B cell (primary cell): ENCODE measurements around the gene CHD6. TPM values are rescaled to one million over a fixed set of nuclear protein-coding genes. Genes with fewer than 3 reads are reported as not detected.

Experiments
- ATAC-seq: fragments of 200-7000 bp; cut with Tn5 transposase; one replicate; pipeline ENCODE4 v1.10.0; 2021; ENCODE audit warnings: low read depth, mild to moderate bottlenecking, moderate number of reproducible peaks, moderate library complexity
- CTCF ChIA-PET: fragments of 350-600 bp; sonication (Branson Sonifier 250); formaldehyde crosslinking; loops from one replicate; lab custom pipeline; 2021; ENCODE audit warnings: antibody characterized with exemption, inconsistent platforms; lab: Charles Lee
- POLR2A ChIA-PET: fragments of 350-600 bp; sonication (Branson Sonifier 250); formaldehyde crosslinking; loops from one replicate; lab custom pipeline; 2021; ENCODE audit warnings: antibody characterized with exemption; lab: Charles Lee
- DNase-seq: peaks from one replicate; pipeline ENCODE4 v3.0.0; 2013
- H2AFZ ChIP-seq: 2 replicates; pipeline ENCODE4 v1.6.1; 2012; ENCODE audit warnings: mild to moderate bottlenecking, low read depth, low read length; ENCODE audit not compliant: insufficient read depth, poor library complexity, severe bottlenecking
- H3K27ac ChIP-seq, 2 donors: 1 replicate in 1 of 2; 2 replicates in 1 of 2; pipeline ENCODE4 v1.5.1; 2012 to 2013; ENCODE audit warnings: low read length in 2 of 2, mild to moderate bottlenecking in 2 of 2, moderate library complexity in 1 of 2
- H3K27me3 ChIP-seq, 4 experiments: fragments of 200-600 bp in 1 of 4; sonication (generic) in 1 of 4; replicated peaks in 1 of 4; 1 replicate in 2 of 4; 2 replicates in 2 of 4; pipeline versions ENCODE4 v1.6.1 to v1.7.0; 2013 to 2016; ENCODE audit warnings: low read length in 3 of 4, mild to moderate bottlenecking in 2 of 4, mixed read lengths in 1 of 4, moderate library complexity in 1 of 4; ENCODE audit not compliant: insufficient read depth in 4 of 4, control insufficient read depth in 3 of 4; ENCODE audit errors: control extremely low read depth in 1 of 4
- H3K36me3 ChIP-seq, 2 experiments: replicated peaks in 1 of 2; 1 replicate in 1 of 2; 2 replicates in 1 of 2; pipeline versions ENCODE4 v1.6.1 to v1.7.1; 2013; ENCODE audit warnings: low read length in 1 of 2; ENCODE audit not compliant: insufficient read depth in 2 of 2, control insufficient read depth in 1 of 2; ENCODE audit errors: control extremely low read depth in 1 of 2, extremely low read depth in 1 of 2
- H3K4me1 ChIP-seq, 2 donors: fragments of 200-600 bp in 1 of 2; sonication (generic) in 1 of 2; 1 replicate in 1 of 2; 2 replicates in 1 of 2; pipeline versions ENCODE4 v1.5.1 to v1.6.1; 2013 to 2017; ENCODE audit warnings: low read length in 2 of 2; ENCODE audit not compliant: control insufficient read depth in 2 of 2, insufficient read depth in 2 of 2
- H3K4me2 ChIP-seq: replicated peaks from 2 replicates; pipeline ENCODE3; 2012; ENCODE audit warnings: mild to moderate bottlenecking, low read depth, low read length; ENCODE audit not compliant: poor library complexity, severe bottlenecking
- H3K4me3 ChIP-seq, 5 experiments: fragments of 200-600 bp in 1 of 5; sonication (generic) in 1 of 5; 1 replicate in 3 of 5; 2 replicates in 2 of 5; pipeline versions ENCODE4 v1.5.1 to v1.7.0; 2011 to 2016; ENCODE audit warnings: low read length in 4 of 5, mild to moderate bottlenecking in 4 of 5, low read depth in 2 of 5, control low read depth in 1 of 5, moderate library complexity in 1 of 5; ENCODE audit not compliant: insufficient read depth in 1 of 5; ENCODE audit errors: control extremely low read depth in 1 of 5, extremely low read depth in 1 of 5
- H3K79me2 ChIP-seq: fragments of 200-600 bp; sonication (generic); one replicate; pipeline ENCODE4 v1.6.0; 2016; ENCODE audit warnings: low read length; ENCODE audit not compliant: control insufficient read depth, insufficient read depth
- H3K9ac ChIP-seq: fragments of 200-600 bp; sonication (generic); 2 replicates; pipeline ENCODE4 v1.6.1; 2017; ENCODE audit warnings: mild to moderate bottlenecking, low read length, moderate library complexity
- H3K9me3 ChIP-seq, 3 donors: one replicate each; pipeline versions ENCODE4 v1.6.1 to v1.7.1; 2013; ENCODE audit warnings: low read length in 2 of 3; ENCODE audit not compliant: control insufficient read depth in 2 of 3, insufficient read depth in 1 of 3; ENCODE audit errors: control extremely low read depth in 1 of 3
- H4K20me1 ChIP-seq: 2 replicates; pipeline ENCODE4 v1.6.0; 2012; ENCODE audit warnings: mild to moderate bottlenecking, low read length; ENCODE audit not compliant: insufficient read depth, control insufficient read depth, poor library complexity, severe bottlenecking
- H3K27ac Mint-ChIP-seq: one replicate; pipeline ENCODE4 v1.8.0; 2021; ENCODE audit warnings: mixed read lengths
- H3K27me3 Mint-ChIP-seq: one replicate; pipeline ENCODE4 v1.8.0; 2021; ENCODE audit warnings: mixed read lengths
- H3K4me1 Mint-ChIP-seq: one replicate; pipeline ENCODE4 v1.8.0; 2021; ENCODE audit warnings: mixed read lengths
- H3K4me3 Mint-ChIP-seq: one replicate; pipeline ENCODE4 v1.8.0; 2021; ENCODE audit warnings: mixed read lengths
- H3K9me3 Mint-ChIP-seq: one replicate; pipeline ENCODE4 v1.8.0; 2022; ENCODE audit warnings: mixed read lengths; ENCODE audit not compliant: insufficient read depth
- CTCF ChIP-seq: fragments of 200-600 bp; IDR thresholded peaks from one replicate; pipeline ENCODE4 v1.8.0; 2022; ENCODE audit warnings: antibody characterized with exemption, mild to moderate bottlenecking
- EZH2 ChIP-seq: IDR thresholded peaks from 2 replicates; pipeline ENCODE4 v1.6.1; 2012; ENCODE audit warnings: borderline replicate concordance, low read depth, mild to moderate bottlenecking, moderate library complexity, low read length; ENCODE audit not compliant: insufficient read depth, poor library complexity, severe bottlenecking
- WGBS: methylation state at CpG from one replicate; pipeline ENCODE4 v1.1.5; 2013; ENCODE audit warnings: missing lambda C conversion rate; ENCODE audit not compliant: insufficient coverage; 5-methylcytosine and 5-hydroxymethylcytosine counted together
- intact Hi-C: fragments of 100-400 bp; cut with micrococcal nuclease; formaldehyde crosslinking; loops from one replicate; pipeline ENCODE4 v1.10.0; 2022
- polyA plus RNA-seq: library from polyadenylated mRNA; depleted of rRNA; stranded (reverse); fragments of >200 nt; gene quantifications from 2 replicates; pipeline ENCODE4 v1.2.3, GENCODE V29; 2012
- total RNA-seq, 2 donors: library from RNA; stranded (reverse); fragments of 120-200 nt in 1 of 2; gene quantifications; 1 replicate in 1 of 2; 2 replicates in 1 of 2; pipeline versions ENCODE4 v1.2.3 to v1.2.4, GENCODE V29; 2013 to 2022

Gene CHD6
- total and polyA plus RNA-seq, 2 donors (not counting 1 experiment from before 2014, with no cell fraction given): 10.3 to 117 TPM

GRCh38 chr20:41364967-41365765, 253.0 kb downstream of the CHD6 start:
- ChIA-PET POLR2A (no interaction called here), CTCF (no interaction called here)
- no peak overlapping the region for H2AFZ ChIP-seq
- no peaks in the 10 kb centered on the region for H3K79me2 ChIP-seq
- intact Hi-C loops: no loop called here
- Mint-ChIP-seq H3K4me3 (peak overlapping the region; percentile 10), H3K27me3 (peaks cover 38% of the 10 kb centered on the region), H3K9me3 (no peaks in the 10 kb centered on the region), H3K4me1 (peaks cover 6% of the 10 kb centered on the region), H3K27ac (no peak overlapping the region)
- H3K4me1 ChIP-seq: no peaks in the 10 kb centered on the region
- WGBS: 81% methylated on average over 19 of the region's 19 CpGs
- H4K20me1 ChIP-seq: no peaks in the 10 kb centered on the region
- peaks cover 0 to 6% (median 0%) of the 10 kb centered on the region in 3 donors for H3K9me3 ChIP-seq
- no peak overlapping the region for H3K9ac ChIP-seq
- no peak overlapping the region for H3K4me3 ChIP-seq
- H3K27ac ChIP-seq: no peak overlapping the region
- TF ChIP-seq CTCF (no peak), EZH2 (no peak)
- no peaks in the 10 kb centered on the region for H3K36me3 ChIP-seq
- H3K4me2 ChIP-seq: no peak overlapping the region
- ATAC-seq (no peak), DNase-seq (no peak)
- peaks cover 0 to 19% (median 9%) of the 10 kb centered on the region in 4 experiments for H3K27me3 ChIP-seq

GRCh38 chr20:41364236-41364855, 253.8 kb downstream of the CHD6 start:
- H3K79me2 ChIP-seq: no peaks in the 10 kb centered on the region
- no peak overlapping the region for H3K9ac ChIP-seq
- ChIA-PET CTCF (no interaction called here), POLR2A (no interaction called here)
- H3K4me1 Mint-ChIP-seq: peaks cover 6% of the 10 kb centered on the region
- H3K36me3 ChIP-seq: no peaks in the 10 kb centered on the region
- TF ChIP-seq EZH2 (no peak), CTCF (no peak)
- no peak overlapping the region for H3K4me3 Mint-ChIP-seq
- H3K9me3 Mint-ChIP-seq: no peaks in the 10 kb centered on the region
- peaks cover 0 to 14% (median 9%) of the 10 kb centered on the region in 4 experiments for H3K27me3 ChIP-seq
- H4K20me1 ChIP-seq: no peaks in the 10 kb centered on the region
- ATAC-seq (no peak), DNase-seq (no peak)
- intact Hi-C loops: no loop called here
- no peaks in the 10 kb centered on the region for H3K4me1 ChIP-seq
- H3K27ac ChIP-seq: no peak overlapping the region
- no peak overlapping the region for H3K4me3 ChIP-seq
- H2AFZ ChIP-seq: no peak overlapping the region
- 80% methylated on average over 13 of the region's 13 CpGs for WGBS
- no peak overlapping the region for H3K4me2 ChIP-seq
- H3K27ac Mint-ChIP-seq: no peak overlapping the region
- H3K9me3 ChIP-seq: no peaks in the 10 kb centered on the region
- H3K27me3 Mint-ChIP-seq: peaks cover 31% of the 10 kb centered on the region
